Immature natural killer cell (primary cell): ENCODE data around the gene SEL1L2. TPM values are rescaled to one million over a fixed set of nuclear protein-coding genes. Genes with fewer than 3 reads are reported as not detected.
A peak's percentile ranks its signal among the peaks of the same experiment; 100 is the strongest.
"Not testable (repeated sequence)": the region's sequence is repeated elsewhere in the genome, so short reads cannot be mapped to it uniquely, and the experiment has no call there.

ENCODE experiments used
- DNase-seq, 3 donors: peaks; one replicate each; pipeline ENCODE4 v3.0.0; 2022; ENCODE audit warnings: mixed read lengths in 1 of 3
- H3K27ac Mint-ChIP-seq, 6 donors: one replicate each; pipeline ENCODE4 v1.8.0; 2020; ENCODE audit warnings: mixed read lengths in 6 of 6, mild to moderate bottlenecking in 5 of 6, inconsistent platforms in 4 of 6, moderate library complexity in 3 of 6
- H3K27me3 Mint-ChIP-seq, 3 donors: one replicate each; pipeline ENCODE4 v1.8.0; 2020 to 2021; ENCODE audit warnings: low read depth in 3 of 3, mild to moderate bottlenecking in 3 of 3, mixed read lengths in 3 of 3, moderate library complexity in 3 of 3, inconsistent platforms in 1 of 3
- H3K36me3 Mint-ChIP-seq, 3 donors: one replicate each; pipeline ENCODE4 v1.8.0; 2020; ENCODE audit warnings: mixed read lengths in 3 of 3, inconsistent platforms in 2 of 3, mild to moderate bottlenecking in 2 of 3
- H3K4me1 Mint-ChIP-seq, 2 donors: one replicate each; pipeline ENCODE4 v1.8.0; 2020; ENCODE audit warnings: inconsistent platforms in 2 of 2, mild to moderate bottlenecking in 2 of 2, mixed read lengths in 2 of 2, moderate library complexity in 1 of 2
- H3K4me3 Mint-ChIP-seq, 5 donors: one replicate each; pipeline ENCODE4 v1.8.0; 2020; ENCODE audit warnings: mild to moderate bottlenecking in 5 of 5, mixed read lengths in 5 of 5, inconsistent platforms in 3 of 5, moderate library complexity in 3 of 5
- H3K9me3 Mint-ChIP-seq, 6 donors: one replicate each; pipeline ENCODE4 v1.8.0; 2020; ENCODE audit warnings: mild to moderate bottlenecking in 6 of 6, mixed read lengths in 6 of 6, inconsistent platforms in 4 of 6, moderate library complexity in 3 of 6
- polyA plus RNA-seq, 3 donors: library from polyadenylated mRNA; unstranded; fragments of 300-500 nt; fragmentation: Illumina TruSeq; gene quantifications; one replicate each; pipeline ENCODE4 v1.2.3, GENCODE V29; 2021

The SEL1L2 gene
- polyA plus RNA-seq: not detected

- no peak for DNase-seq
- Mint-ChIP-seq H3K9me3 (peaks cover 5 to 39% (median 16%) of the 10 kb centered on the region in 6 donors), H3K27ac (no peak within 1 kb of the TSS), H3K36me3 (no peaks in the 10 kb centered on the region), H3K4me3 (no peak within 1 kb of the TSS), H3K27me3 (peaks cover 0 to 4% (median 1%) of the 10 kb centered on the region in 3 donors), H3K4me1 (peaks cover 0 to 1% of the 10 kb centered on the region in 2 donors)
Measured at GRCh38 chr20:13990465-13990864, at the start of gene SEL1L2. TSS of gene SEL1L2 (minus strand) at chr20:13990614. CDS start at chr20:13990534, 80 bp downstream.

GRCh38 chr20:14036567-14036966, 46.2 kb upstream of the SEL1L2 start:
- no peaks in the 10 kb centered on the region for H3K36me3 Mint-ChIP-seq
- peaks cover 0 to 6% (median 1%) of the 10 kb centered on the region in 6 donors for H3K9me3 Mint-ChIP-seq
- no peak overlapping the region for H3K27ac Mint-ChIP-seq
- H3K27me3 Mint-ChIP-seq: peaks cover 0 to 3% (median 0%) of the 10 kb centered on the region in 3 donors
- H3K4me3 Mint-ChIP-seq: no peak overlapping the region
- DNase-seq: no peak
- no peaks in the 10 kb centered on the region for H3K4me1 Mint-ChIP-seq

- no peak for DNase-seq
- no peak overlapping the region for H3K4me3 Mint-ChIP-seq
- no peaks in the 10 kb centered on the region for H3K4me1 Mint-ChIP-seq
- H3K27ac Mint-ChIP-seq: no peak overlapping the region
- H3K27me3 Mint-ChIP-seq: peaks cover 0 to 3% (median 0%) of the 10 kb centered on the region in 3 donors
- peaks cover 0 to 15% (median 4%) of the 10 kb centered on the region in 6 donors for H3K9me3 Mint-ChIP-seq
- no peaks in the 10 kb centered on the region for H3K36me3 Mint-ChIP-seq
Measured at GRCh38 chr20:14033310-14033709, 42.9 kb upstream of the SEL1L2 start.

GRCh38 chr20:14030991-14031390, 40.6 kb upstream of the SEL1L2 start:
- Mint-ChIP-seq H3K27ac (no peak overlapping the region), H3K9me3 (peaks cover 5 to 20% (median 9%) of the 10 kb centered on the region in 6 donors), H3K4me1 (no peaks in the 10 kb centered on the region), H3K27me3 (peaks cover 0 to 3% (median 0%) of the 10 kb centered on the region in 3 donors), H3K36me3 (peaks cover 0 to 3% (median 0%) of the 10 kb centered on the region in 3 donors), H3K4me3 (no peak overlapping the region)
- no peak for DNase-seq

GRCh38 chr20:14012671-14013070, 22.3 kb upstream of the SEL1L2 start:
- peaks cover 10 to 49% (median 20%) of the 10 kb centered on the region in 6 donors for H3K9me3 Mint-ChIP-seq
- H3K4me3 Mint-ChIP-seq: no peak overlapping the region
- H3K4me1 Mint-ChIP-seq: no peaks in the 10 kb centered on the region

GRCh38 chr20:14009208-14009607, 18.8 kb upstream of the SEL1L2 start:
- no peak overlapping the region for H3K4me3 Mint-ChIP-seq
- H3K27me3 Mint-ChIP-seq: no peaks in the 10 kb centered on the region
- H3K4me1 Mint-ChIP-seq: no peaks in the 10 kb centered on the region
- peaks cover 3 to 23% (median 8%) of the 10 kb centered on the region in 6 donors for H3K9me3 Mint-ChIP-seq
- no peaks in the 10 kb centered on the region for H3K36me3 Mint-ChIP-seq
- DNase-seq: no peak
- H3K27ac Mint-ChIP-seq: no peak overlapping the region

More at GRCh38 chr20:14012671-14013070, 22.3 kb upstream of the SEL1L2 start:
- DNase-seq: no peak
- Mint-ChIP-seq H3K36me3 (peaks cover 0 to 5% (median 0%) of the 10 kb centered on the region in 3 donors), H3K27me3 (peaks cover 0 to 2% (median 0%) of the 10 kb centered on the region in 3 donors), H3K27ac (no peak overlapping the region)

GRCh38 chr20:14005996-14006395, 15.6 kb upstream of the SEL1L2 start:
- no peak for DNase-seq
- Mint-ChIP-seq H3K9me3 (peaks cover 3 to 19% (median 5%) of the 10 kb centered on the region in 6 donors), H3K36me3 (no peaks in the 10 kb centered on the region), H3K27ac (no peak overlapping the region), H3K27me3 (no peaks in the 10 kb centered on the region), H3K4me1 (no peaks in the 10 kb centered on the region), H3K4me3 (no peak overlapping the region)

GRCh38 chr20:14000917-14001316, 10.5 kb upstream of the SEL1L2 start:
- Mint-ChIP-seq H3K4me3 (no peak overlapping the region), H3K9me3 (peaks cover 2 to 14% (median 10%) of the 10 kb centered on the region in 6 donors), H3K27me3 (peaks cover 0 to 2% (median 0%) of the 10 kb centered on the region in 3 donors), H3K27ac (no peak overlapping the region), H3K36me3 (peaks cover 0 to 8% (median 0%) of the 10 kb centered on the region in 3 donors), H3K4me1 (peaks cover 6 to 8% of the 10 kb centered on the region in 2 donors)
- DNase-seq: no peak

GRCh38 chr20:13996265-13996664, 5.9 kb upstream of the SEL1L2 start:
- peaks cover 7 to 8% of the 10 kb centered on the region in 2 donors for H3K4me1 Mint-ChIP-seq
- peak overlapping the region in 3 of 6 donors; percentile 1 to 53 (median 10) for H3K27ac Mint-ChIP-seq
- no peak for DNase-seq
- peak overlapping the region; percentile 67 to 84 (median 81) for H3K4me3 Mint-ChIP-seq
- peaks cover 1 to 4% (median 2%) of the 10 kb centered on the region in 3 donors for H3K27me3 Mint-ChIP-seq
- peaks cover 0 to 8% (median 0%) of the 10 kb centered on the region in 3 donors for H3K36me3 Mint-ChIP-seq
- peaks cover 6 to 35% (median 15%) of the 10 kb centered on the region in 6 donors for H3K9me3 Mint-ChIP-seq

GRCh38 chr20:13995841-13996240, 5.4 kb upstream of the SEL1L2 start:
- Mint-ChIP-seq H3K27ac (peak overlapping the region in 1 of 6 donors; percentile 1), H3K4me1 (peaks cover 7 to 8% of the 10 kb centered on the region in 2 donors), H3K27me3 (peaks cover 1 to 4% (median 2%) of the 10 kb centered on the region in 3 donors), H3K9me3 (peaks cover 6 to 36% (median 14%) of the 10 kb centered on the region in 6 donors), H3K4me3 (peak overlapping the region; percentile 67 to 84 (median 81)), H3K36me3 (peaks cover 0 to 8% (median 0%) of the 10 kb centered on the region in 3 donors)
- peak in 2 of 3 donors; percentile 5 to 12 for DNase-seq

GRCh38 chr20:13995086-13995665, 4.8 kb upstream of the SEL1L2 start, which contains the start of gene MACROD2:
TSS of gene MACROD2 (plus strand) at chr20:13995516.
- Mint-ChIP-seq H3K9me3 (peaks cover 6 to 42% (median 13%) of the 10 kb centered on the region in 6 donors), H3K27me3 (peaks cover 1 to 4% (median 2%) of the 10 kb centered on the region in 3 donors), H3K4me1 (peaks cover 7 to 8% of the 10 kb centered on the region in 2 donors), H3K36me3 (peaks cover 0 to 8% (median 0%) of the 10 kb centered on the region in 3 donors), H3K27ac (peak within 1 kb of the TSS in 3 of 6 donors; percentile 1 to 53 (median 10)), H3K4me3 (peak within 1 kb of the TSS; percentile 67 to 84 (median 81))
- peak; percentile 55 to 68 (median 59) for DNase-seq

- H3K36me3 Mint-ChIP-seq, H3K27me3 Mint-ChIP-seq, H3K27ac Mint-ChIP-seq, H3K4me1 Mint-ChIP-seq, DNase-seq, H3K4me3 Mint-ChIP-seq: not testable (repeated sequence)
- peaks cover 5 to 46% (median 17%) of the 10 kb centered on the region in 6 donors for H3K9me3 Mint-ChIP-seq
Measured at GRCh38 chr20:13991955-13992354, 1.5 kb upstream of the SEL1L2 start.

GRCh38 chr20:13991311-13991710, 897 bp upstream of the SEL1L2 start:
- Mint-ChIP-seq H3K36me3 (peaks cover 0 to 2% (median 0%) of the 10 kb centered on the region in 3 donors), H3K4me1 (peaks cover 3 to 4% of the 10 kb centered on the region in 2 donors), H3K9me3 (peaks cover 5 to 41% (median 15%) of the 10 kb centered on the region in 6 donors), H3K4me3 (no peak overlapping the region), H3K27me3 (peaks cover 0 to 4% (median 1%) of the 10 kb centered on the region in 3 donors), H3K27ac (no peak overlapping the region)
- DNase-seq: no peak

GRCh38 chr20:13984211-13984610, 6.2 kb downstream of the SEL1L2 start:
- no peak for DNase-seq
- H3K4me3 Mint-ChIP-seq: no peak overlapping the region
- no peak overlapping the region for H3K27ac Mint-ChIP-seq
- H3K4me1 Mint-ChIP-seq: no peaks in the 10 kb centered on the region
- H3K9me3 Mint-ChIP-seq: peaks cover 5 to 13% (median 8%) of the 10 kb centered on the region in 6 donors
- no peaks in the 10 kb centered on the region for H3K36me3 Mint-ChIP-seq
- peaks cover 0 to 3% (median 2%) of the 10 kb centered on the region in 3 donors for H3K27me3 Mint-ChIP-seq
